LNCaP clone FGC (cell line): ENCODE results near the gene SLC1A2.
"Not testable (repeated sequence)": the region's sequence is repeated elsewhere in the genome, so short reads cannot be mapped to it uniquely, and the experiment has no call there.

Source experiments
- DNase-seq: peaks from one replicate; pipeline ENCODE4 v3.0.0-alpha.2; 2011; ENCODE audit warnings: low read depth
- H3K4me3 ChIP-seq: 2 replicates; pipeline ENCODE4 v1.5.1; 2011; ENCODE audit warnings: mild to moderate bottlenecking, low read depth, low read length, control low read depth
- TF ChIP-seq, protein P1 (sequence below): IDR thresholded peaks from 2 replicates; pipeline ENCODE4 v1.5.1; 2012; ENCODE audit warnings: mild to moderate bottlenecking; ENCODE audit not compliant: control insufficient read depth, insufficient read depth; ENCODE audit errors: extremely low read depth

SLC1A2 gene

DNA sequence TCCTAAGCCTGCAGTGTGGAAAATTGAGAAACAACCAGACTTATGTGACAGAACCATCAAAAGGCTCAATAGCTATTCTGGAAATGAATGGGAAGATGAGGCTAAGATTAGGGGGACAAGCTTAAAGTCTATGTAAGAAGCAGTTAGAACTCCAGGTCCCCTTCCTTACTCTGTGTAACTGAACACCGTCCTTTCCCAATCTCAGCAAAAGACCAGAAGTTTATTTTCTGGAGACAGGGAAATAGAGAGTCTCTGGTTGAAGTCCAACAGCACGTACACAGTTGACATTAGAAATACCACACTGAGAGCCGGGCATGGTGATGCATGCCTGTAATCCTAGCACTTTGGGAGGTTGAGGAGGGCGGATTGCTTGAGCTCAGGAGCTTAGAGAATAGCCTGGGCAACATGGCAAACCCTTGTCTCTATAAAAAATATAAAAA lies 186.4 kb downstream of the SLC1A2 start:
- no peak overlapping the region for H3K4me3 ChIP-seq
- TF ChIP-seq, protein P1, sequence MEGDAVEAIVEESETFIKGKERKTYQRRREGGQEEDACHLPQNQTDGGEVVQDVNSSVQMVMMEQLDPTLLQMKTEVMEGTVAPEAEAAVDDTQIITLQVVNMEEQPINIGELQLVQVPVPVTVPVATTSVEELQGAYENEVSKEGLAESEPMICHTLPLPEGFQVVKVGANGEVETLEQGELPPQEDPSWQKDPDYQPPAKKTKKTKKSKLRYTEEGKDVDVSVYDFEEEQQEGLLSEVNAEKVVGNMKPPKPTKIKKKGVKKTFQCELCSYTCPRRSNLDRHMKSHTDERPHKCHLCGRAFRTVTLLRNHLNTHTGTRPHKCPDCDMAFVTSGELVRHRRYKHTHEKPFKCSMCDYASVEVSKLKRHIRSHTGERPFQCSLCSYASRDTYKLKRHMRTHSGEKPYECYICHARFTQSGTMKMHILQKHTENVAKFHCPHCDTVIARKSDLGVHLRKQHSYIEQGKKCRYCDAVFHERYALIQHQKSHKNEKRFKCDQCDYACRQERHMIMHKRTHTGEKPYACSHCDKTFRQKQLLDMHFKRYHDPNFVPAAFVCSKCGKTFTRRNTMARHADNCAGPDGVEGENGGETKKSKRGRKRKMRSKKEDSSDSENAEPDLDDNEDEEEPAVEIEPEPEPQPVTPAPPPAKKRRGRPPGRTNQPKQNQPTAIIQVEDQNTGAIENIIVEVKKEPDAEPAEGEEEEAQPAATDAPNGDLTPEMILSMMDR, result no peak
- DNase-seq, result no peak

DNA sequence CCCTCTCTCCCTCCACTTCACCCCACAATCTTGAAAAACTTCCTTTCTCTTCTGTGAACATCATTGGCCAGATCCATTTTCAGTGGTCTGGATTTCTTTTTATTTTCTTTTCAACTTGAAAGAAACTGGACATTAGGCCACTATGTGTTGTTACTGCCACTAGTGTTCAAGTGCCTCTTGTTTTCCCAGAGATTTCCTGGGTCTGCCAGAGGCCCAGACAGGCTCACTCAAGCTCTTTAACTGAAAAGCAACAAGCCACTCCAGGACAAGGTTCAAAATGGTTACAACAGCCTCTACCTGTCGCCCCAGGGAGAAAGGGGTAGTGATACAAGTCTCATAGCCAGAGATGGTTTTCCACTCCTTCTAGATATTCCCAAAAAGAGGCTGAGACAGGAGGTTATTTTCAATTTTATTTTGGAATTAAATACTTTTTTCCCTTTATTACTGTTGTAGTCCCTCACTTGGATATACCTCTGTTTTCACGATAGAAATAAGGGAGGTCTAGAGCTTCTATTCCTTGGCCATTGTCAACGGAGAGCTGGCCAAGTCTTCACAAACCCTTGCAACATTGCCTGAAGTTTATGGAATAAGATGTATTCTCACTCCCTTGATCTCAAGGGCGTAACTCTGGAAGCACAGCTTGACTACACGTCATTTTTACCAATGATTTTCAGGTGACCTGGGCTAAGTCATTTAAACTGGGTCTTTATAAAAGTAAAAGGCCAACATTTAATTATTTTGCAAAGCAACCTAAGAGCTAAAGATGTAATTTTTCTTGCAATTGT lies 188.1 kb downstream of the SLC1A2 start:
- TF ChIP-seq, protein P1, result no peak
- DNase-seq, result no peak

DNA sequence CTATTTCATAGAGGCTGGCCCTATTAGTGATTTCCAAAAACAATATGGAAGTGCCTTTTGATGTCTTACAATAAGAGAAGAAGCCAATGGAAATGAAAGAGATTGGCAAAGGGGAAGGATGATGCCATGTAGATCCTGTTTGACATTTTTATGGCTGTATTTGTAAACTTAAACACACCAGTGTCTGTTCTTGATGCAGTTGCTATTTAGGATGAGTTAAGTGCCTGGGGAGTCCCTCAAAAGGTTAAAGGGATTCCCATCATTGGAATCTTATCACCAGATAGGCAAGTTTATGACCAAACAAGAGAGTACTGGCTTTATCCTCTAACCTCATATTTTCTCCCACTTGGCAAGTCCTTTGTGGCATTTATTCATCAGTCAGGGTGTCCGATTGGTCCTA lies 189.0 kb downstream of the SLC1A2 start:
- TF ChIP-seq, protein P1, result no peak
- no peak for DNase-seq
- no peak overlapping the region for H3K4me3 ChIP-seq

More for the DNA sequence above, 188.1 kb downstream of the SLC1A2 start:
- H3K4me3 ChIP-seq, result no peak overlapping the region

DNA sequence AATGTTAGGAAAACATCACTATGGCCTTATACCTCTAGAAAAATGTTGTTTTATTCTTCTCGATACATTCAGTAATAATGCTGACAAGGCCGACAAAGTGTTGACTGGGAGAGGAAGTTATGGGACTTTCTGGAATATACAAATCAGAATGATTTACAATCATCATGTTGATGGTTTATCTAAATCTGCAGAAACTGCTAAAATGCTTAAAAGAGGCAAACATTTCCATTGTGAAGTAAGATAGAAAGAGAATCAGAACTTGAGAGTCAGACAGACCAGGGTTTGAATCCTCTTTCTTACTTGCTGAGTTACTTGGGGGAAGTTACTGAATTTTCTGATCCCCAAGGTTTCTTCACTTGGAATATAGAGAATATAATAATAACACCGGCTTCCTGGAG lies 191.0 kb downstream of the SLC1A2 start:
- no peak for DNase-seq
- no peak overlapping the region for H3K4me3 ChIP-seq
- TF ChIP-seq, protein P1, result no peak

DNA sequence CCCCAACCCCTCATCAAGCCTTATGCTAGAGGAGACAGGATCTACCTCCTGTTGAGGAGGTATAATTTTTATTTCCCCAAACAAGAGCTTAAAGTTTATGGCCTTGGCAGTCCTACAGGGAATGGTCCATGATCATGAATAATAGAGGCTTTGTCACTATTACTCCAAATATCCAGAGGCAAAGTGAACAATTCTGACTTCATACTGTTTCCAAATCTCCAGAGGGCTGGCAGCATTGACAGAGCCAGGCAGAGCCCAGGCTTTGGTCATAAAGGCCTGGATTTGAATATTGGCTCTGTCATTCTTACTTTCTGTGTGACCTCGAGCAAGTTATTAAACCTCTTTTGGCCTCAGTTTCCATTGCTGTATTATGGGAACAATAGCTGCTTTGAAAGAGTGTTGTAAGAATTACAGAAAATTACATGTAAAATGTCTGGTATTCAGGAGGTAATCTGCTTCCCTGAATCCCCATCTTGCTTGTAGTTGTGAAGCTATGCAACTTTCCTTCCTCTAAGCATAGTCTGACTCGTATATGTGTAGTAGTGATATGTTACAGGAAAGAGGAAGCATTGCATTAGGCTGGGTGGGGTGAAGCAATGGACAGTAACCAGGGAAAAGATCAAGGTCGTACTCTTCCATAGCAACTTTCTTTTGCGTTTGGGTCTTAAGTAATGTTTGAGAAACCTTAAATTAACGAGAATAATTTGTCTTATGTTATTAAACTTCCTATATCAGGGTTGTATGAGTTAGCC lies 191.6 kb downstream of the SLC1A2 start:
- H3K4me3 ChIP-seq, result no peak overlapping the region
- TF ChIP-seq, protein P1, result no peak
- DNase-seq, result no peak

DNA sequence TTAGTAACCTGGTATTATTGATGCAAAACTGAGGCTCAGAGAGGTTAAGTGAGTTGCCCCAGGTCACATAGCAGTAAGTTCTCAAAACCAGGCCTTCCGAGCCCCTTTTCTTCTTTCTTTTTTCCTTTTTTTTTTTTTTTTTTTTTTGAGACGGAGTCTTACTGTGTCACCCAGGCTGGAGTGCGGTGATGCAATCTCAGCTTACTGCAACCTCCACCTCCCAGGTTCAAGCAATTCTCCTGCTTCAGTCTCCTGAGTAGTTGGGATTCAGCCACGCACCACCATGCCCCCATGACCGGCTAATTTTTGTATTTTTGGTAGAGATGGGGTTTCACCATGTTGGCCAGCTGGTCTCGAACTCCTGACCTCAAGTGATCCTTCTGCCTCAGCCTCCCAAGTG lies 192.6 kb downstream of the SLC1A2 start:
- not testable (repeated sequence) for DNase-seq, H3K4me3 ChIP-seq

DNA sequence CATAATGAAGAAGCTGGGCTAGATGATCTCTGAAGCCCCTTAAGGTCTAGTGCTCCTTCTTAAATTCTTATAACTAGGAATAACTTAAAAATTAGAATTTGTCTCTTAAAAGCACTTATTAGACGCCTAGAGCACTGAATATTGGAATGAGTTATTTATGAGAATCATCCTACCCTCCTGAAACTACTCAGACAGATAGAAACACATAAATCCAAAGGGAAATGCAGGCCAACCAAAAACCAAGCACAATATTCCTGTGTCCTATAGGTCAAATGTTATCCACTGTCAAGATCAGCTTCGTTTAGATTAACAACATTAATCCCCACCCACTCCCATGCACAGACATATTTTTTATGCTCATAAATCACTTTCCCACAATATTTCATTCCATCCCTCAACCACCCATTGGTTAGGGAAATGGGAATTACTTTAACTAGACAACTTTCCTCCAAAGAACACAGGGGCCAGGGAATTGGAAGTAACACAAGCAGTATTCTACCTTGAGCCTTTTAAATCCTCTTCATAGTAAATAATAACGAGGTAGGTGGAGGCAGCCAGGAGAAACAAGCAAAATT lies 193.3 kb downstream of the SLC1A2 start:
- no peak for DNase-seq
- TF ChIP-seq, protein P1, result no peak
- no peak overlapping the region for H3K4me3 ChIP-seq
